LNCAP (cell line): Measurements from ENCODE around the gene GPR176.

Source experiments
- TF ChIP-seq, protein P1 (sequence below): fragments of 450-650 bp; IDR thresholded peaks from 2 replicates; pipeline ENCODE4 v1.5.1; 2017; ENCODE audit warnings: mild to moderate bottlenecking

The GPR176 gene

GRCh38 chr15:39801641-39802309, 118.3 kb downstream of the GPR176 start:
- TF ChIP-seq, protein P1, sequence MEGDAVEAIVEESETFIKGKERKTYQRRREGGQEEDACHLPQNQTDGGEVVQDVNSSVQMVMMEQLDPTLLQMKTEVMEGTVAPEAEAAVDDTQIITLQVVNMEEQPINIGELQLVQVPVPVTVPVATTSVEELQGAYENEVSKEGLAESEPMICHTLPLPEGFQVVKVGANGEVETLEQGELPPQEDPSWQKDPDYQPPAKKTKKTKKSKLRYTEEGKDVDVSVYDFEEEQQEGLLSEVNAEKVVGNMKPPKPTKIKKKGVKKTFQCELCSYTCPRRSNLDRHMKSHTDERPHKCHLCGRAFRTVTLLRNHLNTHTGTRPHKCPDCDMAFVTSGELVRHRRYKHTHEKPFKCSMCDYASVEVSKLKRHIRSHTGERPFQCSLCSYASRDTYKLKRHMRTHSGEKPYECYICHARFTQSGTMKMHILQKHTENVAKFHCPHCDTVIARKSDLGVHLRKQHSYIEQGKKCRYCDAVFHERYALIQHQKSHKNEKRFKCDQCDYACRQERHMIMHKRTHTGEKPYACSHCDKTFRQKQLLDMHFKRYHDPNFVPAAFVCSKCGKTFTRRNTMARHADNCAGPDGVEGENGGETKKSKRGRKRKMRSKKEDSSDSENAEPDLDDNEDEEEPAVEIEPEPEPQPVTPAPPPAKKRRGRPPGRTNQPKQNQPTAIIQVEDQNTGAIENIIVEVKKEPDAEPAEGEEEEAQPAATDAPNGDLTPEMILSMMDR = peak; percentile 51

- TF ChIP-seq, protein P1 = no peak
Observed at GRCh38 chr15:39799552-39800011, 120.5 kb downstream of the GPR176 start.

DNA sequence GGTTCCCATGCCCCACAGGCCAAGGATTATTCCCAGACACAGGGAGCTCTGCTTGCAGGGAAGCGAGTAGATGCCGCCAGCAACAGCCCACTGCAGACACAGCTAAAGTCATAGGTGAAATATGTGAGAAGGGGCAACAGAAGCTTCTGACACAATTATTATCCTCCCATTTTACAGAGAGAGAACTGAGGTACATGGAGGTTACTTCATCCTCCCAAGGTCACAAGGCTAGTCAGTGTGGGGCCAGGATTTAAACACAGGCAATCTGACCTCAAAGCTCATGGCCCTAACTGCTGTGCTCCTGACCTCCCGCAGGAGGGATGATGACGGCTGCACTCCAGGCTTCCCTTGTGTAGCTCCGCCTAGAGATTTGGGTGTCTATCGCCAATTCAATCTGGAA, 121.7 kb downstream of the GPR176 start:
- TF ChIP-seq, protein P1 = no peak

DNA sequence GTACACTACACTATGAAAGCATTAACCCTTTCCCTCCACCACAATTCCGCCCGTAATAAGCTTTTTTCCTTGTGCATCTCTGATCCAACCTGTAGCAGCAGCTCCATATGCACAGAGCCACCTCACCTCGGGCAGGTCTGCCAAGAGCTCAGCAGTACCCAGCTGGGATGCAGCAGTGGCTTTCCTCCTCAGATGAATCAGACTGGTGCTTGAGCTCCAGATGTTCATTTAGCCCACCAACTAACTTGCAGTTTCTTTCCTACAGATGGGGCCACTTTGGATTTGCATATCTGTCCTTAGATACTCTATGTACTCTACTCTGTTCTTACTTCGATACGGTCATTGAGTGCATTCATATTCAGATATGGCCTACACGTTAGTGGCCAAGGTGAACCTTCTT, 122.7 kb downstream of the GPR176 start:
- TF ChIP-seq, protein P1 = no peak

GRCh38 chr15:39796601-39797000, 123.5 kb downstream of the GPR176 start:
- TF ChIP-seq, protein P1 = no peak

DNA sequence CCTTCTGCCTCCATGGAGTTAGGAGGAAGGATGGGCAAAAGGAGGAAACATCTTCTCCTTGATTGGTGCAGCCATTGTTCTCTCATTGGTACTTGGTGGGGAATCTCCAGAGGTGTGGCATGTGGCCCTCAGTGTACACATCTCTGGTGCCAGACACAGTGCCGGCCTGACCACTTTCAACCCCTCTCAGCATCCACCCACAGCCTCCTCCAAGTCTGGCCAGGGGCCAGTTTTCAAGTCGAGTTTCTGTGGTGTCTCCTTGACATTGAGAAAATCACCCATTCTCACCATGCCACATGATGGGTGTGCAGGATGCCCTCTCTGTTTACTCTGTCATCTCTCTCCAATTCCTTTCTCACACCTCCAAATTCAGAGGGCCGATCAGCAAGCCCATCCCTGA, 124.6 kb downstream of the GPR176 start:
- TF ChIP-seq, protein P1 = no peak

DNA sequence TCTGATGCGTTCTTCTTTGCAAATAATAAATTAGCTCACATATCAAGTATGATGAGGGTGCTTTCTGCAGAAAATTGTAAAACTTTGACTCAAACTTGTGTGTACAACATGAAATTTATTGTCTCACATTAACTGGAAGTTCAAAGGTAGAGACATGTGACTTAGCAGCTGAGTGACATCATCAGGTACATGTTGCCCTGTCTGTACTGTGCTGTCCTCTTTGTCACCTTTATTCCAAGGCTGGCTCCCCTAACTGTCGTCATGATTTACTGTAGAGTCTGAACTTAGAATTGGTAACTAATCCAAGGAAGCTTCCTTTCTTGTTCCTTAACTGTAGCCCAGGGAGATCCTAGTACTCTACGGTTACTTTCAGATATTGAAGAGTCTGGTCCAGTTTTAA, 125.1 kb downstream of the GPR176 start:
- TF ChIP-seq, protein P1 = no peak

GRCh38 chr15:39793923-39794322, 126.1 kb downstream of the GPR176 start:
- TF ChIP-seq, protein P1 = no peak
